Natural killer cell (primary cell): ENCODE measurements around the gene DLK2. TPM values are rescaled to one million over a fixed set of nuclear protein-coding genes. Genes with fewer than 3 reads are reported as not detected.

Source experiments
- ATAC-seq, 3 donors: fragments of 150-1000 bp in 2 of 3; fragments of 200-7000 bp in 1 of 3; cut with Tn5 transposase; 1 replicate in 1 of 3; 2 replicates in 2 of 3; pipeline ENCODE4 v1.10.0; 2021; ENCODE audit warnings: mild to moderate bottlenecking in 2 of 3, moderate library complexity in 2 of 3
- DNase-seq, 2 donors: peaks; one replicate each; pipeline versions ENCODE4 v3.0.0 to v3.0.0-alpha.2; 2013 to 2021; ENCODE audit warnings: mixed read lengths in 1 of 2
- H3K27ac ChIP-seq: one replicate; pipeline ENCODE4 v1.5.1; 2013; ENCODE audit warnings: mild to moderate bottlenecking, low read length
- H3K27me3 ChIP-seq: one replicate; pipeline ENCODE4 v1.6.1; 2013; ENCODE audit warnings: low read length; ENCODE audit not compliant: control insufficient read depth, insufficient read depth
- H3K36me3 ChIP-seq: one replicate; pipeline ENCODE4 v1.6.1; 2013; ENCODE audit warnings: low read length; ENCODE audit not compliant: control insufficient read depth, insufficient read depth
- H3K4me1 ChIP-seq: one replicate; pipeline ENCODE4 v1.6.1; 2013; ENCODE audit warnings: low read length; ENCODE audit not compliant: control insufficient read depth, insufficient read depth
- H3K4me3 ChIP-seq: one replicate; pipeline ENCODE4 v1.5.1; 2013; ENCODE audit warnings: low read length
- H3K9me3 ChIP-seq: one replicate; pipeline ENCODE4 v1.6.1; 2013; ENCODE audit warnings: low read length; ENCODE audit not compliant: control insufficient read depth, insufficient read depth
- H3K27ac Mint-ChIP-seq, 2 donors: one replicate each; pipeline ENCODE4 v1.8.0; 2022; ENCODE audit warnings: mild to moderate bottlenecking in 2 of 2, mixed read lengths in 2 of 2, moderate library complexity in 1 of 2
- H3K27me3 Mint-ChIP-seq, 2 donors: one replicate each; pipeline ENCODE4 v1.8.0; 2022; ENCODE audit warnings: low read depth in 2 of 2, mixed read lengths in 2 of 2
- H3K36me3 Mint-ChIP-seq: one replicate; pipeline ENCODE4 v1.8.0; 2022; ENCODE audit warnings: mixed read lengths
- H3K4me1 Mint-ChIP-seq, 2 donors: one replicate each; pipeline ENCODE4 v1.8.0; 2022; ENCODE audit warnings: mixed read lengths in 2 of 2
- H3K4me3 Mint-ChIP-seq: one replicate; pipeline ENCODE4 v1.8.0; 2022; ENCODE audit warnings: mild to moderate bottlenecking, moderate library complexity, mixed read lengths
- H3K9me3 Mint-ChIP-seq, 2 donors: one replicate each; pipeline ENCODE4 v1.8.0; 2022; ENCODE audit warnings: mixed read lengths in 2 of 2
- CTCF ChIP-seq: fragments of 200-600 bp; IDR thresholded peaks from one replicate; pipeline ENCODE4 v1.8.0; 2022; ENCODE audit warnings: antibody characterized with exemption
- WGBS: methylation state at CpG from one replicate; pipeline ENCODE4 v1.1.7; 2013; ENCODE audit warnings: missing lambda C conversion rate; ENCODE audit not compliant: insufficient coverage; 5-methylcytosine and 5-hydroxymethylcytosine counted together
- intact Hi-C: fragments of 100-400 bp; cut with micrococcal nuclease; formaldehyde crosslinking; loops from one replicate; pipeline ENCODE4 v1.14.2; 2022
- total RNA-seq, 4 donors: library from RNA; stranded (reverse); fragments of 120-200 nt in 1 of 4; gene quantifications; one replicate each; pipeline versions ENCODE4 v1.2.3 to v1.2.4, GENCODE V29; 2013 to 2022

Gene DLK2
- total RNA-seq, 3 donors from 2014 or later (not counting 1 experiment from before 2014, with no cell fraction given), result not detected

GRCh38 chr6:43481075-43481474 is 25.7 kb upstream of the DLK2 start:
- Histone ChIP-seq H3K36me3 (peaks cover 2% of the 10 kb centered on the region), H3K4me1 (peaks cover 13% of the 10 kb centered on the region), H3K27me3 (no peaks in the 10 kb centered on the region), H3K9me3 (no peaks in the 10 kb centered on the region), H3K4me3 (no peak overlapping the region), H3K27ac (no peak overlapping the region)
- peaks cover 29 to 44% of the 10 kb centered on the region in 2 donors for H3K4me1 Mint-ChIP-seq
- peak overlapping the region in 1 of 2 donors; percentile 37 for H3K27ac Mint-ChIP-seq
- ATAC-seq (no peak), DNase-seq (no peak)
- no peak overlapping the region for H3K4me3 Mint-ChIP-seq
- TF ChIP-seq CTCF, result no peak
- no peaks in the 10 kb centered on the region for H3K36me3 Mint-ChIP-seq
- H3K9me3 Mint-ChIP-seq, result no peaks in the 10 kb centered on the region
- no CpG with 5 or more reads among the region's 2 CpGs for WGBS
- intact Hi-C loops, result no loop called here
- no peaks in the 10 kb centered on the region for H3K27me3 Mint-ChIP-seq

GRCh38 chr6:43478008-43478372 is 22.6 kb upstream of the DLK2 start:
- H3K36me3 Mint-ChIP-seq, result no peaks in the 10 kb centered on the region
- no peaks in the 10 kb centered on the region for H3K27me3 Mint-ChIP-seq
- peaks cover 13% of the 10 kb centered on the region for H3K4me1 ChIP-seq
- peak overlapping the region; percentile 92 to 100 for H3K27ac Mint-ChIP-seq
- intact Hi-C loops, result loop anchor here (5.0 kb wide), 1 partner anchor 39 kb away; the partner anchor contains the start of genes POLR1C and YIPF3
- no peaks in the 10 kb centered on the region for H3K27me3 ChIP-seq
- no peaks in the 10 kb centered on the region for H3K9me3 ChIP-seq
- ATAC-seq, result no peak
- peaks cover 29 to 38% of the 10 kb centered on the region in 2 donors for H3K4me1 Mint-ChIP-seq
- H3K27ac ChIP-seq, result peak overlapping the region; percentile 87
- H3K36me3 ChIP-seq, result peaks cover 2% of the 10 kb centered on the region
- no peak for DNase-seq
- 23% methylated on average over 3 of the region's 3 CpGs for WGBS
- no peaks in the 10 kb centered on the region for H3K9me3 Mint-ChIP-seq
- H3K4me3 Mint-ChIP-seq, result peak overlapping the region; percentile 97
- no peak for TF ChIP-seq CTCF
- peak overlapping the region; percentile 65 for H3K4me3 ChIP-seq

- H3K4me1 ChIP-seq, result peaks cover 13% of the 10 kb centered on the region
- H3K9me3 ChIP-seq, result no peaks in the 10 kb centered on the region
- Mint-ChIP-seq H3K36me3 (no peaks in the 10 kb centered on the region), H3K27me3 (no peaks in the 10 kb centered on the region), H3K9me3 (no peaks in the 10 kb centered on the region), H3K27ac (peak within 1 kb of the TSS; percentile 92 to 100), H3K4me3 (peak within 1 kb of the TSS; percentile 97), H3K4me1 (peaks cover 29 to 35% of the 10 kb centered on the region in 2 donors)
- H3K27ac ChIP-seq, result peak within 1 kb of the TSS; percentile 87
- peaks cover 2% of the 10 kb centered on the region for H3K36me3 ChIP-seq
- under 1% methylated on average over 34 of the region's 34 CpGs for WGBS
- DNase-seq (peak; percentile 96 to 97), ATAC-seq (peak; percentile 100)
- H3K27me3 ChIP-seq, result no peaks in the 10 kb centered on the region
- no peak for TF ChIP-seq CTCF
- H3K4me3 ChIP-seq, result peak within 1 kb of the TSS; percentile 65
- intact Hi-C loops, result loop anchor here (5.0 kb wide), 1 partner anchor 40 kb away; the partner anchor contains the start of genes POLR1C and YIPF3
These were observed 22.1 kb upstream of the DLK2 start, which contains the start of gene TJAP1 for GRCh38 chr6:43477235-43478007. TSS of gene TJAP1 (plus strand) at chr6:43477570. CDS start at chr6:43499002, 21,432 bp downstream.
